ENCODE results near the gene RCL1. TPM values are rescaled to one million over a fixed set of nuclear protein-coding genes. Genes with fewer than 3 reads are reported as not detected.
A peak's percentile ranks its signal among the peaks of the same experiment; 100 is the strongest.

The RCL1 gene
- total RNA-seq, 1 donor from 2014 or later = 48.8 TPM

DNA sequence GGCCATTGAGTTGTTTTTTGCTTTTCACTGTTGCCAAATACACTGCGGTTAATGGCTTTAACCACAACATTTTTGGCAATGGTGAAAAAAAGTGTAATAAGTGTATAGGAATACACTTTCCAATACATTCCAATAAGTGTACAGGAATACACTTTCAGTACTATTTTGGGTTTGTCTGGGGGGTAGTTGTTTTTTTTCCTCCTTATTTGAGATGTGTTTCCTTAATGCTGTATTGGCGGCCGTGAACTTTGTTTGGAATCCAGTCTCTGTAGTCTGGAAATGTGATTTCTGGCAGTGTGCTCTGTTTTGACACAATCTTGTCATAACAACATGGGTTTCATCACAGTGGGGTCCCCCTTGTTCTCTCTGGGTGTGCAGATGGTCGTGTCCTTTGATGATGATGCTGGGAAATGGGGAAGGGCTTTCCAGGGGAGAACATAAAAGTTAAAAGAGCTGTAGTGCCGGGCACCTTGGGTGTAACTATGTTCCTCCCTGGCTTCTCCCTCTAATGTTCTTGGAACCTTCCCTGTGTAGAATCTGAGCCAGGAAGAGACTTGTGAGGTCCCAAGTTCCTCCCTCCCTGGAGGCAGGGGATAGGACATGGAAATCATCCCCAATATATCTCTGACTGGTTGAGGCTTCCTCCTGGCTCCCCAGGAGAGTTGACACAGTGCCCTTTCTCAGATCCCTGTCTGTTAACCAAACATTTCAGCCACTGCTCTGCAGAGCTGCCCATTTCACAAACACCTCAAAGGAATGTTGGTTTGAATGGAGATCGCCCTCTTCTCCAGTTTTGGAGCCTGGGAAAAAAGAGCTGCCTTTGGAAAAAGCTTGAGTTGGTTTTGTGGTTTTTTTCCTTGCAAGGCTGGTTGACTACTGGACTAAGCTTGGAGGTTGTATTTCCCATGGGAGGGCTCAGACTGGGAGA lies 44.8 kb downstream of the RCL1 start:
- ATAC-seq = peak; percentile 40
- no peak for DNase-seq (ENCODE audit: low spot score)

DNA sequence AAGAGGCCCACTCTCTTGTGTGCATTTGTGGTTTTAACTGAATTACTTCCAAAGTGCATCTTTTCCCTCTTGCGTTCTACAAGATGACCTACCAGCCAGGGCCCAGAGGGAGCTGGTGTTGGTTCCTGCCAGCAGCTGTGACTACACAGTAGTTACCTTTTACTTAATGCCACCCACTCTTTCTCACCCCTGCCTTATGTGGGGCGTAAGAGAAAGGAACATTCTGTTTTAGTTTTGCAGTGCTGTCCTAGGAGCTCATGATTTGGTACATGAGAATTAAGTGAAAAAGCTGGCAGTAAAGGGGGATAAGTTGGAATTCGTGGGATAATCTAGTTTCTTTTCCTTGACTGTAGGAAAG lies 45.4 kb downstream of the RCL1 start:
- ATAC-seq = no peak

DNA sequence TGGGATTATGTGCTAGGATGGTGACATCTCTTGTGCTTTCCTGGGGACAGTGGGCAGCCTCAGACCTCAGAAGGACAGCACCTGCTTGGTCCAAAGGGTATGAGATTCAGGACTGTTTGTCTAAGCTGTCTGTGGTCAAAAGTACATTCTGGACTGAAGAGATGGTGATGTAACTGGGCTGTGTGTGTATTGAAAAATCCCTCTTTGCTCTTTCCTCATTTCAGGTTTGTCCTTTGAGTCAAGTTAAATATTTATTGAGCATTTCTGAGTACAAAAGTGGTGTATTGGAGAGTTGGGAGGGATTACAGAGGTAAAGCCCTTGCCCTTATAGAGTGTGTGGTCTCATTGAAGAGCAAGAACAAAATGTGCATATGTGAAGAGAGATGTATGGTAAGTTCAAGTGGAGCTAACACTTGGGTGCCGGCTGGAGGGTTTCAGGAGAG lies 46.7 kb downstream of the RCL1 start:
- DNase-seq (ENCODE audit: low spot score) (peak; percentile 73), ATAC-seq (peak; percentile 72)

More for the DNA sequence above, 45.4 kb downstream of the RCL1 start:
- DNase-seq (ENCODE audit: low spot score) = no peak

- ATAC-seq (peak; percentile 12), DNase-seq (ENCODE audit: low spot score) (no peak)
These were observed 47.3 kb downstream of the RCL1 start for GRCh38 chr9:4840018-4840417.

- peak; percentile 83 for DNase-seq (ENCODE audit: low spot score)
These were observed 49.5 kb downstream of the RCL1 start for GRCh38 chr9:4842213-4842612.

DNA sequence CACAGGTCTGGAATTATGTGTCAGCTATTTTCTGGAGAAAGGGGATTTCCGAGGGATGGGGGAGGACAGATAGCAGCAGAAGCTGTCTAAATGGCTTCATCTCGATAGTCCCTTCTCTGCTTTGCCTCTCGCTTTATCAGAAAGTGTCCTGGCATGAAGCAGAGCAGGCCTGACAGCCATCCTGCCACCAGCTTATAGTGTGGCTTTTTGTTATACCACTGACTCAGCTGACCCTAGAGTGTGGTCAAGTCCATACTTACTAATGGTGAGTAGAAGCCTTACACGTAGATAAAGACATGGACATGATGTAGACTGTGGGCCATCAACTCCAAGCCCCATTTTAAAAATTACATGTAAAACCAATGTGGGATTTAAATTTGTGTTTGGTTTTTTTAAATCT lies 50.0 kb downstream of the RCL1 start:
- ATAC-seq = no peak
- no peak for DNase-seq (ENCODE audit: low spot score)

More at GRCh38 chr9:4842213-4842612, 49.5 kb downstream of the RCL1 start:
- ATAC-seq = peak; percentile 42

DNA sequence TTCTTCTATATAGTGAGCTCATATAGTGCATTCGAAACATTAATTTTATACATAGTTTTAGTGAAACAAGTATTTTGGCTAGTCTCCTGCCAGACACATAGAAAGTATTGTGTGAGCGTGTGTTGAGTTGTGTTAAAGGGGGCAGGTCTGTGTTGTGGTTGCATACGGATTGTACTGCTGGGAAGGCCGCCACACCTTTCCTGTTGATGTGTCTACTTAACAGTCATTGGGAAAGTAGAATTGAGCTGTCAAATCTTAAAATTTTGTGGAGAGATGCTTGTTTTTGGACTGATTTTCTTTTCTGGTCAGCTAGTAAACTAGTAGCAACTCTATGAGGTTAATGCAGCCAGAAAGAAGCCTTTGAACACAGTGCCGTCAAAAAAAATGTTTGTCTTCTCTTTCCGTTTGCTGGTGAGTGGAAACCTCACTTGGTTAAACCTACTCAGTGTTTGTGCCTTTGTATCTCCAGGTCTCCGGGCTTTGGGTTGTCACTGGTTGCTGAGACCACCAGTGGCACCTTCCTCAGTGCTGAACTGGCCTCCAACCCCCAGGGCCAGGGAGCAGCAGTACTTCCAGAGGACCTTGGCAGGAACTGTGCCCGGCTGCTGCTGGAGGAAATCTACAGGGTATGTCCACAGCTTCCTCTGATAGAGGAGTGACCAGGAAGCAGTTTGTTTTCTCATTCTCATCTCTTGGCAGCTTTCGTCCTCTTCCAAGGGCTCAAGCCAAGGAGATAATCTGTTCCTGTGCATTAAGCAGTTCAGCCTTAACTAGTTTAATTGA lies 51.5 kb downstream of the RCL1 start:
- DNase-seq (ENCODE audit: low spot score) (no peak), ATAC-seq (peak; percentile 5)

DNA sequence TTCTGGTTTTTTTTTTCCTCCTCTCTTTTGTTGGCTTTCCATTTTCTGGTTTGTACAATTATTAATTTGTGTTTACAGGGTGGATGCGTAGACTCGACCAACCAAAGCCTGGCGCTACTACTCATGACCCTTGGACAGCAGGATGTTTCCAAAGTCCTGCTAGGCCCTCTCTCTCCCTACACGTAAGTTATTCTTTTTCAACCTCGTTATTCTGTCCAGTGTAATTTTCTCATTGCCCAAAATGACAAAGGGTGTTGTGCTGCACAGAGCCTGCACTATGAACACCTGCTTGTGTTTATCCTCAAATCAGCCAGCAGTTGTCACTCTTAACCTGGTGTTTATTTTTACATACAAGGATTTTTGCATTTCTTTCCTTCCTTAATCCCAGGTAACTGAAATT lies 56.6 kb downstream of the RCL1 start:
- peak; percentile 81 for DNase-seq (ENCODE audit: low spot score)
- peak; percentile 79 for ATAC-seq

DNA sequence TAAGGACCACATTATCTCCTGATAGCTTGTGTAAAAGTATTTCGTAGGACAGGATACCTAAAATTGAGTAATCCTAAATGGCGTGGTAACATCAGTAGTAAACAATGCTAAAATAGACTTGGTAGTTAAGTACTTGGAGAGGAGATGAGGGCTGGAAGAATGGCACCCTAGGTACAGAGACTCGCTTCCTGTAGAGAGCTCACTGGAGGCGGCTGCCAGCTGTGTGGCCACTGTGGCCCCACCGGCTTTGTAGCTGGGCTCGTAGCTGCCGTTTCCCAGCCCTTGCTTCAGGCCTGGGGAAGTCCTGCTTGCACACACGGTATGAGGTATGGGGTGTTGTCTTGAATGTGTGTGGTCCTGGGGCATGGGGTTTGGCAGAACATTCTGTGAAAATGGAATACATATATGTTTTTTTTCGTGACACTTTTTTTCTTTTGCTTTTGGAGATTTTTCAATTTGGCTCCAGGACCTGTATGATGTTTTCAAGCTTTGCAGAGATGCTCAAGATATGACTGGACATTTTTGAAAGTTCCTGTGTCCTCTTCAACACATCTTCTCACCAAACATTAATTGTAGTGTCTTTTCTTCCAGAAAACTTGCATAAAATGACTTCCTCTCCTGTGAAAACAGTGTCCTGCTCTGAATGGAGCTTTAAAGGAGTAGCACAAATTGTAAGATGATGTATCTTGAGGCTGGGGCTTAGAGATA lies 58.0 kb downstream of the RCL1 start:
- no peak for DNase-seq (ENCODE audit: low spot score)
- no peak for ATAC-seq

DNA sequence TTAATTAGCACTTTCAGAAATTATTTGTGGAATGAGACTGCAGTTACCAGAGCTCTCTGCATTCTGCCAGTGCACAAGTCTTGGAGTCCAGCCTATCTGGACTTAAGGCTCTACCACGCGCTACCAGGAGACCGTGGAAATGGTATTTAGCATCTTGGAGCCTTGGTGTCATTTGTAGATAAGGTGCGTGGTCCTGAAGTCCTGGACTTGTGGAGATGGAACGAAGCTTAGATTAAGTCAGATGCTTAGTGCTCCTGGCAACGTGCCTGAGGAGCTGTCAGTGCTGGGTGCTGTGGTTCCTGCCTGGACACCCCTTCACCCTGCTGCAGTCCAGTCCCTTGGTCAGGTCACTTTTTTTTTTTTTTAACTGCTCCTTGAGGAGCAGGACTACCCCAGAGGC lies 59.7 kb downstream of the RCL1 start:
- DNase-seq (ENCODE audit: low spot score) (no peak), ATAC-seq (no peak)

GRCh38 chr9:4854265-4854590 lies 61.5 kb downstream of the RCL1 start:
- ATAC-seq (no peak), DNase-seq (ENCODE audit: low spot score) (no peak)

GRCh38 chr9:4855841-4856240 lies 63.1 kb downstream of the RCL1 start:
- DNase-seq (ENCODE audit: low spot score) = no peak
- no peak for ATAC-seq

DNA sequence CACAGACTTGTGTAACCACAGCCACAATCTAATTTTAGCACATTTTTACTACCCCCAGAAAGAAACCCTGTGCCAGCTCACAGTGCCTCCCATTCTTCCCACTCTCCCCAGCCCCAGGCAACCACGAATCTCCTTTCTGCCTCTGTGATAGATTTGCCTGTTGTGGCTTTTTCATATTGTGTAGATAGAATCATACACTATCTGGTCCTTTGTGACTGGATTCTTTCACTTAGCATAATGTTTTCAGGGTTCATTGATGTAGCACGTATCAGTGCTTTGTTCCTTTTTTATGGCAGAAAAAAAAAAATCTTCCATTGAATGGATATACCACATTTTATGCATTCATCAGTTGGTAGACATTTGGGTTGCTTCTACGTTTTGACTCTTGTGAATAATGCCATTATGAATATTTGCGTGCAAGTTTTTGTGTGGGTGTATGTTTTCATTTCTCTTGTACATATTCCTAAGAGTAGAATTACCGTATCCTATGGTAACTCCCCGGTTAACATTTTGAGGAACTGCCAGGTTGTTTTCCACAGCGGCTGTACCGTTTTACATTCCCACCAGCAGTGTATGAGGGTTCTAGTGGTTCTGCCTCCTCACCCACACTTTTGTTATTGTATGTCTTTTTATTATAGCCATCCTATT lies 64.5 kb downstream of the RCL1 start:
- ATAC-seq = no peak

GRCh38 chr9:4859035-4859434 lies 66.3 kb downstream of the RCL1 start:
- peak; percentile 33 for ATAC-seq

More for the DNA sequence above, 64.5 kb downstream of the RCL1 start:
- DNase-seq (ENCODE audit: low spot score) = no peak

GRCh38 chr9:4860383-4860782 lies 67.6 kb downstream of the RCL1 start:
- ATAC-seq (no peak), DNase-seq (ENCODE audit: low spot score) (no peak)

More at GRCh38 chr9:4859035-4859434, 66.3 kb downstream of the RCL1 start:
- no peak for DNase-seq (ENCODE audit: low spot score)

DNA sequence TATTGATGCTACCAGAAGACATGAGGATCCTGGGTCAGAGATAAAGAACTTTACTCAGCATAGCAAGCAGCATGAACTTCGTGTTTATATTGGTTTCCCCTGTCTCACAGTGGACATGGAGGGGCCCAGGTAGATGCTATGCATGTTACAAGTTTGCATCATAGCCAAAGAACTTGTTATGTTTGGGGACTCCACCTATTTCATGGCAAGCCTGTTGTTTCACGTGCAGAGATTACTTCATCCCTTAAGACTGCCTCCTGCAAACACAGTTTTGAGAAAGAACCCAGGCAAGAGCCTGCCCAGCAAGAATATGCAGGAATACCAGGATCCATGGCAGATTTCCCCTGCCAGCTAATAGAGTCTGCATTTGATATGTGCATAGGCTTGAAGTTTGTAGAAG lies 68.4 kb downstream of the RCL1 start:
- no peak for ATAC-seq
- no peak for DNase-seq (ENCODE audit: low spot score)

DNA sequence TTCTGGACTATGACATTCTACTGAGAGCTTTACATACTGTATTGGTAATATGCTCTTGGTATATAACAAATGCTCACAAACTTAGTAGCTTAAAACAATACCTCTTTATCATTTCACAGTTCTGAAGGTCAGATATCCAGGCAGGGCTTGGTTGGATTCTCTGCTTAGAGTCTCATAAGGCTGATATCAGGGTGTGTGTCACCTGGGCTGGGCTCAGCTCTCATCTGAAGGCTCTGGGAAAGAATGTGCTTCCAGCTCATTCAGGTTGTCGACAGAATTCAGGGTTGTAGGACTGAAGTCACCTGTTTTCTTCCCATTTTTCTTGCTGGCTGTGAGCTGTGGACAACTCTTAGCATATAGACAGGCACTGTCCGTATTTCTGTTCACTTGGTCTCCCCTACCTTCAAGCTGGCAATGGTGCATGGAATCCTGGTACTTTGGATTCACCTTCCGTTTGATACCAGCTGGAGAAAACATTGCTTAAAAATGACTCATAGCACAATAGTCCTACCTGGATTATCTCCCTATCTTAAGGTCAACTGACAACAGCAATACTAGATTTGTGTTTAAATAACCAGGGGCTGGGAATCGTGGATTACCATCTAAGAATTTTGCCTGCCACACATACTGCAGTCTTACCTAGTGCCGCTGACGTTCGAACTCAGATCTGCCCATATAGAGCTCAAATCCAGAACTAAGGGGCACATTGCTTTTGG lies 69.2 kb downstream of the RCL1 start:
- ATAC-seq (peak; percentile 61), DNase-seq (ENCODE audit: low spot score) (no peak)

- peak; percentile 8 for ATAC-seq
- no peak for DNase-seq (ENCODE audit: low spot score)
These were observed 69.9 kb downstream of the RCL1 start for GRCh38 chr9:4862506-4863250.

DNA sequence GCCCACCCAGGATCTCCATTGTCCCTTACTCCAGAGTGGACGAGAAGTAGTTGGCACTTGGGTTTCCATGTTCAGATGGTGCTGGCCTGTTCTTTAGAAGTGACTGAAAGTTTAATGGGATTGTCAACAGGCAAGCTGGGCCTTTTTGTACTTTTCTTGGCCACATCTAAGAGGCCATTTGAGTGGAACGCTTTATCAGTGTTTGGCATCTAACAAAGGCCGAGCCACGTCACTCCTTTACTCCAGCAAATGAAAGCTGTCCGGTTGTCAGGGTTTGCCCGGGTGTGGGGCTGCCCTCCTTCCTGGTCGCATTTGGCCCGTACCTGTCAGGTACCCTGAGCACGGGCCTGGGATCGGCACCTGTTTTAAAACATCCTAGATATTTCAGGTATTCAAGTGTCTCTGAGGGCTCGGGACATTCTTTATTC lies 71.5 kb downstream of the RCL1 start:
- no peak for DNase-seq (ENCODE audit: low spot score)
- ATAC-seq = no peak

Measured in left lobe of liver (tissue), 2 donors.